ENCODE data around the gene HTR2C.
"Not testable (repeated sequence)": the region's sequence is repeated elsewhere in the genome, so short reads cannot be mapped to it uniquely, and the experiment has no call there.

Gene HTR2C

DNA sequence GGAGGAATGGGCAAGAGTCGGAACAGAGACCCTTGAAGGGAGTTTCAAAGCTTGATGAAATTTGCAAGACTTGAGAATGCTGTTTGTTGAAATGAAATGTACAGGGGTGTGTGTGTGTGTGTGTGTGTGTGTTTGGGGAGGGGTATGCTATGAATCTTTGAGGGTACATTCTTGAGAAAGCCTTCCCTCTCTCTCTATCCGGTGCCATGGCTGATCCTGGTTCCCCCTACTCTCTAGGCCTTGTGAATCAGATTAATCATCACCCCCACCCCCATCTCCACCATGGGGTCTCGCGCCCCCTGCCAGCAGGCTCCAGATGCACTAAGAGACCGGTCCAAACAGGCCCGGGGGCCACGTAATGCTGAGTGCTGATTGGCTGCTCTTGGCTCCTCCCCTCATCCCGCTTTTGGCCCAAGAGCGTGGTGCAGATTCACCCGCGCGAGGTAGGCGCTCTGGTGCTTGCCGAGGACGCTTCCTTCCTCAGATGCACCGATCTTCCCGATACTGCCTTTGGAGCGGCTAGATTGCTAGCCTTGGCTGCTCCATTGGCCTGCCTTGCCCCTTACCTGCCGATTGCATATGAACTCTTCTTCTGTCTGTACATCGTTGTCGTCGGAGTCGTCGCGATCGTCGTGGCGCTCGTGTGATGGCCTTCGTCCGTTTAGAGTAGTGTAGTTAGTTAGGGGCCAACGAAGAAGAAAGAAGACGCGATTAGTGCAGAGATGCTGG is at the start of gene HTR2C:
Gene HTR2C (plus strand): TSS at position 441 of the 729 bp plus-strand sequence. CDS start 142,851 bp downstream, outside the sequence.
- no peak for DNase-seq

GRCh38 chrX:114580336-114580735 is 3.5 kb upstream of the HTR2C start:
- no peak for DNase-seq

- no peak for DNase-seq
Measured at GRCh38 chrX:114581528-114582263, 2.2 kb upstream of the HTR2C start.

- no peak for DNase-seq
Measured at GRCh38 chrX:114582264-114582632, 1.6 kb upstream of the HTR2C start.

DNA sequence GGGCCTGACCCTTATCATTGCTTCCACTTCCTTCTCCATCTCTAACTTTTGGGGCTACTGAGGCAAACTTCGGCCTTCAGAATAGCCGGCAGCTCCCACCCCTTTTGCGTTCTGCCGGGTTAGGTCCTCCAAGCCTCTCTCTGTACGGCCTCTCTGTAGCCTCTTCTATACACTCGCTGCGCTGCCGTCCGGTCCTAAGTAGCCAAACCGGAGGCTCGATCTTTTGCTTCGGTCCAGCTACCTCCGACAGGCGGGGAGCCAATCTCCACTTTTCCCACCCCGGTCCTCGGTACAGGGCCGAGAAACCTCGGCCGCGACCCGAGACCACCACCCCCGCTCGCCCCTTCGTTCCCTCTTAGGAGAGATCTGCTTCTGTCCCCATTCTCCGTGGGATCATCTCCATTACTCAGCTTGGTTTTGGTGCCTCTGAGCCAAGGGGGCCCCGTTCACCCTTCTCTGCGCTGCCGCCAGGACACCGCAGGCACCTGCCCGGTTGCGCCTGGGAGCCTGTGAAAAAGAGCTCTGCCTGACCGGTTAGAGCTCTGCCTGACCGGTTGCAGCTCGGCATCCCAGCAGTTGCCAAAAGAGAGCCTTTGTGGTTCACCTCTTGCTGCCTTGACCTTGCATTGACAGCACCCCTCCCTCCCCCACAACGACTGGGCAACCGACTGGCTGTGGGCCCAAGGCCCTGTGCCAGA is 1.0 kb upstream of the HTR2C start:
- DNase-seq, result no peak

DNA sequence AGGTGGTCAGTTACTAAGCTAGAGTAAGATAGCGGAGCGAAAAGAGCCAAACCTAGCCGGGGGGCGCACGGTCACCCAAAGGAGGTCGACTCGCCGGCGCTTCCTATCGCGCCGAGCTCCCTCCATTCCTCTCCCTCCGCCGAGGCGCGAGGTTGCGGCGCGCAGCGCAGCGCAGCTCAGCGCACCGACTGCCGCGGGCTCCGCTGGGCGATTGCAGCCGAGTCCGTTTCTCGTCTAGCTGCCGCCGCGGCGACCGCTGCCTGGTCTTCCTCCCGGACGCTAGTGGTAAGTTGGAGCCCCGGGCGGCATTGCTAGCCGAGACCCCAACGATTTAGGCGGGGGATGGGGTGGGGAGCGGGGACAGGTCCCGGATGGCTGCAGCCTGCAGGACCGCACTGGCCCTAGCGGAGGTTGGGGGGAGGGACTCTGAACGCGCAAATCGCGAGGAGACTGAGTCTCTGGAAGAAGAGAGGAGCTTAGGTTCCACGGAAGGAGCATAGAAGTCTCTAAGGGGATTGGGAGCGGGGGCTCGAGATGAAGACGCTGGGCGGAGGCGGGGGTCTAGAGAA is 573 bp downstream of the HTR2C start:
- DNase-seq, result no peak

DNA sequence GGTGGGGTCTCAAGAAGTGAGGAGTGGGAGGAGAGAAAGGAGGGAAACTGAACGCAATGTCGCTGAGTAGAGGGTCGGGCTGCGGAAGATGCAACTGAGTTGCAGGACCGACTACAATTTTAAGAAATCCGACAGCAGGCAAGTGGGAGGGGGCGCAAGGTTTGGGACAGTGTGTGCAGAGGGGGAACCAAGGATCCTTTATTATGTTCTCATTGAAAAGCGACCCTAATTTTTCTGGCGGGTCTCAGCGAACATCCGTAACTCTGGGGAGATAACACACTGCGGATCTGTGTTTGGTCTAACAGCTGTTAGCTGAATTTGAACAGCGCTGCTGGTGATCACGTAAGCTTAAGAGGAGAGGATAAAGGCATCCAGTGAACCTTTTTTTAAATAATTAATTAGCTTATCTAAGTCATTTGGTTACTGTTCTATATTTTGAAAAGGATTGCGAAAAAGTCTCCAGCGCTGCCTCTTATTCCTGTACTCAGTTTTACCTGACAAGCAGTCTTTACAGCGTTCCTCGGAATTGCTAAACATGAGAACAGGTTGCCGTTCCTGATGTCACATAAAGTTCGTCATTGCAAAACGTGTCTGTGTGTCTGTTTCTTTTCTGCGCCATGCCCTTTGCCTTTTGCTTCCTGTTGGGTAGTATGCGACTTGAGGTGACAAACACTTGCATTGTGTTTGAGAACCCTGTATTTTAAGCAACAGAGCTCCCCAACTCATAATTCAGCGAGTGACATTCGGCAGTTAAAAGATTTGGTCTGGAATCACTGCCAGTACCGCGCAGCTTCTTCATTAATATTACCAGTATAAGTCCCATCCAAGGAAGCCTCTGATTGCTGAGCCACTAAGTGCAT is 1.3 kb downstream of the HTR2C start:
- no peak for DNase-seq

DNA sequence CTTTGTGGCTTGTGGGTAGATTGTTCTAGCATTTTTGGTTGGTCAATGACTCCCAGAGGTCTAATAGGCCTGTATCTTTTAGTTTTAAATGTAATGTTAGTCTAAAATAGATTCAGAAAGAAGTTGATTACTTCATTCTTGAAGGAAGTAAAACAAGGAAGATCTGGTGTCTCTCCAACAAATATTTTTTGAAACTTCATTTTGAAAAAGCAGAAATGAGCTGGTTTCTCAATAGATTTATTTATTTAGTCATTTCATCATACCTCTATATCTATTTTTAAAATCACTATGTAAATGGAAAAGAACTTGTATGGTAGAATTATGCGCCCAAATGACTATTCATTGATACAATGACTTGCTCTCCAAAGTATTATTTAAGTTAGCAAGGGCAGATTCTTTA is 7.2 kb downstream of the HTR2C start:
- DNase-seq, result no peak

DNA sequence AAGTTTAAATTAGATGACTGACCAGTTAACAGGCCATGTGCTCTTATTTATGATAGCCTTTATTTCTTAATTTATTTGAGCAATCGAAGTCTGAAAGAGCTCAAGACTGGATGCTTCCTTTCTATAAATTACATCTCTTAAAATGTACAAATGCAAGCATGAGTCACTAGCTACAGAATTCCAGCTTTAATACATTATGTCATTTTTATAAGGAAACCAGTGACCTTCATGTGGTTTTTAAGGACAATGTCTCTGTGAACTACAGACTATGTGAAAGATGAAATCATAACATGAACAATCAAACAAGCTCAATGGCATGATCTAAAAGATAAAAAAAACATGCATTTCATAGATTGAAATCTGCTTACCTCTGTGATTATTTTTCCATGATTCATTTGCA is 15.4 kb downstream of the HTR2C start:
- no peak for DNase-seq

- DNase-seq, result no peak
Measured at GRCh38 chrX:114599911-114600310, 16.0 kb downstream of the HTR2C start.

GRCh38 chrX:114606619-114607018 is 22.7 kb downstream of the HTR2C start:
- DNase-seq, result not testable (repeated sequence)

- peak; percentile 1 to 8 for DNase-seq
Measured at GRCh38 chrX:114611018-114611619, 27.2 kb downstream of the HTR2C start.

DNA sequence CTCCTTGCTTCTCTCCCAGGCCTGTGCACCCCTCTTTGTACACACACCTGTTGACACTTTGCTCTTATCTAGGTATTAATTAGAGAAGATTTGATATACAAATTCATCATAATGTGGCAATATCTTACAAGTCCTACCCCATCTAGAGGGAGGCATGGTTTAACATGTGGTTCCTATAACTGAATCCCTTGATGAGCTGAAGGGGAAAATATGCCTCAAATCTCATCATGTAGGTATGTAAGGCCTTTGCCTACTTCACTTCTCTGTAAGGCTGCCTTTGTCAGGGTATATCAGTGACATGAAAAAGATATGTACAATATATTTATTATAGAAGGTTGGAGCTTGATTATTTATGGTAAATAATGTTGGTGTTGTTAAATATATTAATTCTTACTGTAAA is 31.9 kb downstream of the HTR2C start:
- DNase-seq, result no peak

GRCh38 chrX:114619874-114620273 is 36.0 kb downstream of the HTR2C start:
- no peak for DNase-seq

GRCh38 chrX:114626323-114626722 is 42.4 kb downstream of the HTR2C start:
- no peak for DNase-seq

DNA sequence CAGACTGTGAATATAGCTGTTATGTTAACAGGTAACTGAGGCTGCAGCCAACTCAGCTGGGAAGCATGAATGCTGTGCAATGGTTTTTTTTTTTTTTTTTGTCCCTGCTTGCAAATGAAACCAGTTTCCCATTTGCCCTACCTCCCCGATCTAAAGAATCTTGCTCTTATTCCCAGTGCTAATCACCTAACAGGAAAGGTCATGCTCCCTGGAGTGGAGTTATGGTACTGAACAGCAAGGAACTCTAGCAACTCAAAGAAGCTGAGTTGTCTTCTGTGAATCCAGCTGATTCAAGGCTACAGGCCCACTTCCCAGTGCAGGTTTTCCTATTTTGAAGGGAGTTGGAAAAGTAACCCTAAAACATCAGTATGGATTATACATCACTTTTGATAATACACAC is 52.1 kb downstream of the HTR2C start:
- no peak for DNase-seq

DNA sequence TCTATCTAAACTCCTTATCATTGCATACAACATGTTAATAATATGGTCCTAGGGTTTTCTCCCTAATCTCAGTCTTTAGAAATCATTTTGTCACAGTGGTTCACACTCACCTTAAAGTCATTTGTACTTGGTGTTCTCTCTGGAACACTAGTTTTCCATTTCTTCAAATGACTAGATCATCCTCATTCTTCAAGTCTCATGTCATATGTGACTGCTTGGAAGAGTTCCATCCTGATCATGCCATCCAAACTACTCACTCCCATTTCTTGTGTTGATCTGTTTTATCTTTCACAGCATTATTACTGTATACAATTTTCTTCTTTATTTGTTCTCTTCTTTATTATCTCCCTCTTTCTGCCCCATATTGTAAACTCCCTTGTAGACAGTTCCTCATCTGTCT is 66.5 kb downstream of the HTR2C start:
- DNase-seq, result no peak

- no peak for DNase-seq
Measured at GRCh38 chrX:114675365-114675764, 91.5 kb downstream of the HTR2C start.

DNA sequence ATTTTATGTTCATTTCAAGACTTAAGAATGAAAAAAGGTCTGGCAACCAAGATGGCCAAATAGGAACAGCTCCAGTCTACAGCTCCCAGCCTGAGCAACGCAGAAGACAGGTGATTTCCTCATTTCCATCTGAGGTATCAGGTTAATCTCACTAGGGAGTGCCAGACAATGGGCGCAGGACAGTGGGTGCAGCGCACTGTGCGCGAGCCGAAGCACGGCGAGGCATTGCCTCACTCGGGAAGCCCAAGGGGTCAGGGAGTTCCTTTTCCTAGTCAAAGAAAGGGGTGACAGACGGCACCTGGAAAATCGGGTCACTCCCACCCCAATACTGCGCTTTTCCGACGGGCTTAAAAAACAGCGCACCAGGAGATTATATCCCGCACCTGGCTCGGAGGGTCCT is 116.6 kb downstream of the HTR2C start:
- DNase-seq, result not testable (repeated sequence)

- DNase-seq, result no peak
Measured at GRCh38 chrX:114709406-114709805, 125.5 kb downstream of the HTR2C start.

- DNase-seq, result no peak
Measured at GRCh38 chrX:114710571-114710970, 126.7 kb downstream of the HTR2C start.

DNA sequence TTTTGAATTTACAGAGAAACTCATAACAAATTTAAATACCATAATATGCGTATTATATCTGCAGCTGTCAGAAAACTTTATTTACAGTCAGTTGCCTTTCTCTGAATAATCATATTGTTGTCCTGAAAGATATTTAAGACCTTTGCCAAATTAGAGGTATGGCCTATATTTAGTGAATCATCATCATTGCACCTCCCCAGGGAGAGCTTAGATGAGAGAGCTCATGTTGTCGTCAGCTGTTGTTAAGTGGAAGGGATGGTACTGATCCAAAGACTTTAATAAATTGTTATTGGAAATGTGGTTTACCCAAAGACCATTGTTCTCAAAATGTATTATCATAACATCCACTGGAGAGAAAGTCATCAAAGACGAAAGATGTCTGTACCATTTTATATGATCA is 128.6 kb downstream of the HTR2C start:
- no peak for DNase-seq

All from activated CD4-positive, alpha-beta T cell treated with anti-CD3 and anti-CD28 coated beads, Interleukin-2, amount 50 U/mL, for 48 hours (primary cell).